ENCODE measurements around the gene TMCO4.

TMCO4 gene

GRCh38 chr1:19747761-19748160 lies 52.0 kb downstream of the TMCO4 start:
- no peak for DNase-seq (ENCODE audit: low read depth)
- TF ChIP-seq CTCF (conservative IDR thresholded peaks at IDR 0.05; ENCODE audit: low read depth, low read length) = no peak
- H3K4me3 ChIP-seq (ENCODE audit: low read length) = no peak overlapping the region

GRCh38 chr1:19744886-19745285 lies 54.8 kb downstream of the TMCO4 start:
- TF ChIP-seq CTCF (conservative IDR thresholded peaks at IDR 0.05; ENCODE audit: low read depth, low read length) = no peak
- DNase-seq (ENCODE audit: low read depth) = no peak
- H3K4me3 ChIP-seq (ENCODE audit: low read length) = no peak overlapping the region

- no peak for DNase-seq (ENCODE audit: low read depth)
- TF ChIP-seq CTCF (conservative IDR thresholded peaks at IDR 0.05; ENCODE audit: low read depth, low read length) = no peak
- H3K4me3 ChIP-seq (ENCODE audit: low read length) = no peak overlapping the region
Measured at GRCh38 chr1:19744335-19744743, 55.4 kb downstream of the TMCO4 start.

- TF ChIP-seq CTCF (conservative IDR thresholded peaks at IDR 0.05; ENCODE audit: low read depth, low read length) = no peak
- DNase-seq (ENCODE audit: low read depth) = no peak
- no peak overlapping the region for H3K4me3 ChIP-seq (ENCODE audit: low read length)
Measured at GRCh38 chr1:19743793-19744192, 55.9 kb downstream of the TMCO4 start.

GRCh38 chr1:19743180-19743579 lies 56.5 kb downstream of the TMCO4 start:
- no peak for DNase-seq (ENCODE audit: low read depth)
- no peak overlapping the region for H3K4me3 ChIP-seq (ENCODE audit: low read length)
- TF ChIP-seq CTCF (conservative IDR thresholded peaks at IDR 0.05; ENCODE audit: low read depth, low read length) = no peak

- TF ChIP-seq CTCF (conservative IDR thresholded peaks at IDR 0.05; ENCODE audit: low read depth, low read length) = no peak
- no peak overlapping the region for H3K4me3 ChIP-seq (ENCODE audit: low read length)
- DNase-seq (ENCODE audit: low read depth) = no peak
Measured at GRCh38 chr1:19739628-19740027, 60.1 kb downstream of the TMCO4 start.

GRCh38 chr1:19738669-19739068 lies 61.0 kb downstream of the TMCO4 start:
- no peak for TF ChIP-seq CTCF (conservative IDR thresholded peaks at IDR 0.05; ENCODE audit: low read depth, low read length)
- DNase-seq (ENCODE audit: low read depth) = no peak
- H3K4me3 ChIP-seq (ENCODE audit: low read length) = no peak overlapping the region
